GM23338 (cell line): ENCODE measurements around the gene SPOCK2. TPM values are rescaled to one million over a fixed set of nuclear protein-coding genes. Genes with fewer than 3 reads are reported as not detected.

Experiments used
- CREB1 ChIP-seq: fragments of 250-450 bp; sonication (Bioruptor Pico); IDR thresholded peaks from 2 replicates; pipeline ENCODE4 v1.5.0; 2020; ENCODE audit warnings: low read depth, mild to moderate bottlenecking, moderate library complexity
- EZH2phosphoT487 ChIP-seq: fragments of 200-600 bp; sonication (generic); IDR thresholded peaks from one replicate; pipeline ENCODE4 v1.8.1; 2018; ENCODE audit warnings: antibody characterized with exemption; ENCODE audit not compliant: unreplicated experiment
- JUNB ChIP-seq: IDR thresholded peaks from one replicate; pipeline ENCODE4 v1.6.1; 2016; ENCODE audit warnings: antibody characterized with exemption; ENCODE audit not compliant: unreplicated experiment
- NANOG ChIP-seq: IDR thresholded peaks from 2 replicates; pipeline ENCODE4 v1.6.1; 2016; ENCODE audit warnings: antibody characterized with exemption, borderline replicate concordance
- REST ChIP-seq: IDR thresholded peaks from one replicate; pipeline ENCODE4 v1.6.1; 2018; ENCODE audit warnings: antibody characterized with exemption; ENCODE audit not compliant: unreplicated experiment
- ZNF114 ChIP-seq: fragments of 250-450 bp; sonication (Bioruptor Pico); IDR thresholded peaks from 2 replicates; pipeline ENCODE4 v1.5.0; 2020; ENCODE audit warnings: mild to moderate bottlenecking, moderate library complexity
- ZNF331 ChIP-seq: fragments of 250-450 bp; sonication (Bioruptor Pico); IDR thresholded peaks from 2 replicates; pipeline ENCODE4 v1.5.0; 2020; ENCODE audit warnings: low read depth, mild to moderate bottlenecking, moderate library complexity
- ZNF462 ChIP-seq: fragments of 250-450 bp; sonication (Bioruptor Pico); IDR thresholded peaks from 2 replicates; pipeline ENCODE4 v1.5.0; 2020; ENCODE audit warnings: mild to moderate bottlenecking, moderate library complexity
- polyA plus RNA-seq: library from polyadenylated mRNA; unstranded; fragments of >200 nt; fragmentation: Nextera tagmentation; extraction: Ambion mirVana; gene quantifications from 2 replicates; pipeline ENCODE4 v1.2.1, GENCODE V29; 2016
- total RNA-seq: library from RNA; depleted of rRNA; stranded (reverse); fragments of >200 nt; shearing (Covaris generic); gene quantifications from 2 replicates; pipeline ENCODE4 v1.2.3, GENCODE V29; 2014

SPOCK2 gene
- total and polyA plus RNA-seq, 2 experiments from 2014 or later, result 1.3 to 3.6 TPM

GRCh38 chr10:72095195-72095594 is 6.8 kb upstream of the SPOCK2 start (continued):
- TF ChIP-seq ZNF462 (CRISPR knock-in tag), result no peak
- no peak for TF ChIP-seq ZNF114
- TF ChIP-seq REST, result no peak
- no peak for TF ChIP-seq NANOG
- TF ChIP-seq CREB1, result no peak
- TF ChIP-seq JUNB, result no peak
- TF ChIP-seq EZH2phosphoT487, result no peak
- no peak for TF ChIP-seq ZNF331 (CRISPR knock-in tag)
